Omental fat pad (tissue), 4 donors: ENCODE measurements around the gene GRB10. TPM values are rescaled to one million over a fixed set of nuclear protein-coding genes. Genes with fewer than 3 reads are reported as not detected.

Experiments
- ATAC-seq: fragments of 150-250 bp; one replicate; pipeline ENCODE4 v1.9.1; 2016; ENCODE audit warnings: mild to moderate bottlenecking, moderate library complexity; ENCODE audit not compliant: low FRiP score
- DNase-seq: peaks from one replicate; pipeline ENCODE4 v3.0.0-alpha.2; 2019; ENCODE audit warnings: low spot score
- total RNA-seq, 4 donors: library from RNA; depleted of rRNA; stranded (reverse); fragments of >200 nt; gene quantifications; one replicate each; pipeline ENCODE4 v1.1.0, GENCODE V29; 2016
- TF ChIP-seq, protein P1 (sequence below), 3 donors: fragments of 450-650 bp; IDR thresholded peaks; one replicate each; pipeline ENCODE4 v1.5.1; 2016 to 2017; ENCODE audit warnings: antibody characterized with exemption in 3 of 3, mild to moderate bottlenecking in 3 of 3, moderate library complexity in 2 of 3

Gene GRB10
- total RNA-seq, 4 donors from 2014 or later = 64.6 to 100 (median 75.3) TPM

DNA sequence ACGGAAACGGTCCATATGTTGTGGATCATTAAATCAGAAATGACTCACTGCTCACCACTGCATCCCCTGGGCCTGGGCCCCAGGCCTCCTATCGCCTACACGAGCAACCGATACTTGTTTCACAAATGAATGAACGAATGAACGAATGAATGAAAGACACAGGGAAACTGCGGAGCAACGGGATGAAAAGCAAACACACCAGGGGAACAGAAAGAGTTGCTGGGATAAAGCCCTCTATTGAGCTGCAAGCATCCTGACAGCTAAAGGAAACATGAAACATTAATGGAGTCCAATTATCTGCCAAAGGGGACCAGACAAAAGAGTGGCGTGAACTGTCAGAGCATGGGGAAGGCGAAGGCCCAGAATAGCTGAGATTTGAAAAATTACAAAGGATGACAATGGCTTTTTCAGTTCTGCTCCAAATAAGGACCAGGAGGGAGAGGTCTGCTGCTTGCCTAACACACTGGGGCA lies 92.1 kb downstream of the GRB10 start:
- DNase-seq = no peak
- no peak for ATAC-seq

DNA sequence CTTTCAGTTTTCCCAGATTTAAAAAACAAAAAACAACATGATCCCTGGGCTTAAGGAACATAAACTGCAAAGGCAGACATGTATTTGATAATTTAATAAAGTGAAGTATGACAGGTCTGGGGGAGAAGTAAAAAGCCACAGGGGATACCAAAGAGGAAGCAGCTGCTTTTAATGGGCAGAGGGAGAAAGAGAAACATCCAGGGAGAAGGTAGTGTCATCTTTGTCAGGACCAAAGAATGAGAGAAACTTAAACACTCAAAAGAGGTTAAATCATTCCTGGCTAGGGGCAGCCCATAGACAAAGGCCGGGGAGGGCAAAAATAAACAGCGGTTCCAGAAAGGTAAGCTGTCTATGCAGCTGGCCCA lies 94.5 kb downstream of the GRB10 start:
- DNase-seq (no peak), ATAC-seq (no peak)
- TF ChIP-seq, protein P1, sequence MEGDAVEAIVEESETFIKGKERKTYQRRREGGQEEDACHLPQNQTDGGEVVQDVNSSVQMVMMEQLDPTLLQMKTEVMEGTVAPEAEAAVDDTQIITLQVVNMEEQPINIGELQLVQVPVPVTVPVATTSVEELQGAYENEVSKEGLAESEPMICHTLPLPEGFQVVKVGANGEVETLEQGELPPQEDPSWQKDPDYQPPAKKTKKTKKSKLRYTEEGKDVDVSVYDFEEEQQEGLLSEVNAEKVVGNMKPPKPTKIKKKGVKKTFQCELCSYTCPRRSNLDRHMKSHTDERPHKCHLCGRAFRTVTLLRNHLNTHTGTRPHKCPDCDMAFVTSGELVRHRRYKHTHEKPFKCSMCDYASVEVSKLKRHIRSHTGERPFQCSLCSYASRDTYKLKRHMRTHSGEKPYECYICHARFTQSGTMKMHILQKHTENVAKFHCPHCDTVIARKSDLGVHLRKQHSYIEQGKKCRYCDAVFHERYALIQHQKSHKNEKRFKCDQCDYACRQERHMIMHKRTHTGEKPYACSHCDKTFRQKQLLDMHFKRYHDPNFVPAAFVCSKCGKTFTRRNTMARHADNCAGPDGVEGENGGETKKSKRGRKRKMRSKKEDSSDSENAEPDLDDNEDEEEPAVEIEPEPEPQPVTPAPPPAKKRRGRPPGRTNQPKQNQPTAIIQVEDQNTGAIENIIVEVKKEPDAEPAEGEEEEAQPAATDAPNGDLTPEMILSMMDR (IDR thresholded peaks at IDR 0.05) = no peak

More for the DNA sequence above, 92.1 kb downstream of the GRB10 start:
- TF ChIP-seq, protein P1 (IDR thresholded peaks at IDR 0.05) = no peak

DNA sequence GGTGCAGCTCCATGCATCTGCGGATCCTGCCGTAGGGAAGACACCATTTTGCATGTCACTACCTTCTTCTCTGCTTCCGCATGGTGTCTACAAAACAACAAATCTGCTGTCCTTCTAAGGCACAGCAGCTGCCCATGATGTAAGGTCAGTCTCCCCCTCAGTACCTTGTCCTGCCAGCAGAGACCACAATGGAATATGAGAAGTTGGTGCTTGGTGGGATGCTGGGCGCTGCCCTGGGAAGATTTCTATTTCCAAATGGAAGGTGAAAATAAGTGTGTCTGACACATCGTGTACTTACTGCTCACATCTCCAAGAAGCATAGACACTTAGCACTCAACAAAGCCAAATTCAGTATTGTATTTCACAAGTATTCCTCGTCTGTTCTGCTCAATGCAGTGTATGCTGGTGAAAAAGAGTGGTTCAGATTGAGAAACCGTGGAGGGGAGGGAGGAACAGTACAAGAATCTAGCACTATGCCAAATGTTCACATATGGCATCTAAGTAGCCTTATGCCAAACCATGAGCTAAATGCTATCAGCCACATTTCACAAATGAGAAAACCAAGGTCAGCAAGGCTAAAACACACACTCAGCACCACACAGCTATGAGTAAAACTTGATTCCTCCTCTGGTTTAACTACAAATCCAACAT lies 95.0 kb downstream of the GRB10 start:
- TF ChIP-seq, protein P1 (IDR thresholded peaks at IDR 0.05) = no peak
- DNase-seq (no peak), ATAC-seq (peak; percentile 81)

DNA sequence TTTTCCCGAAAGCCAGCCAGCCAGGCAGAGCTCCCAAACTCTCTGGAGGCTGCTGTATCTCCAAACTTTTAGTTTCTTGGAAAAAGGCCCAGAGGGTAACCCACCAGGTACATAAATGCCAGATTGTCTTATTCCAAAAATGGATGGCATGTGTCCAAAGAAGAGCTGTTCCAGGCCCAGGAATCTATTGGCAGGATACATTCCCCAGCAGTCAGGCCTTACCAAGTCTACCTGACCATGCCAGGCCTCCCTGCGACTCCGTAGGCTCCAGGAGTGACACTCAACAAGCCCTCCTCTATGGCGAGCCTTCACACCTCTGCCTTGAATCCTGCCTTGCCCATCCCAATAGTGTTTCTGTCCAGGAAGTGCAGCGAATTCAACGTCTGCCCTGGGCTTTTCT lies 95.6 kb downstream of the GRB10 start:
- DNase-seq (no peak), ATAC-seq (no peak)
- TF ChIP-seq, protein P1 (IDR thresholded peaks at IDR 0.05) = no peak

DNA sequence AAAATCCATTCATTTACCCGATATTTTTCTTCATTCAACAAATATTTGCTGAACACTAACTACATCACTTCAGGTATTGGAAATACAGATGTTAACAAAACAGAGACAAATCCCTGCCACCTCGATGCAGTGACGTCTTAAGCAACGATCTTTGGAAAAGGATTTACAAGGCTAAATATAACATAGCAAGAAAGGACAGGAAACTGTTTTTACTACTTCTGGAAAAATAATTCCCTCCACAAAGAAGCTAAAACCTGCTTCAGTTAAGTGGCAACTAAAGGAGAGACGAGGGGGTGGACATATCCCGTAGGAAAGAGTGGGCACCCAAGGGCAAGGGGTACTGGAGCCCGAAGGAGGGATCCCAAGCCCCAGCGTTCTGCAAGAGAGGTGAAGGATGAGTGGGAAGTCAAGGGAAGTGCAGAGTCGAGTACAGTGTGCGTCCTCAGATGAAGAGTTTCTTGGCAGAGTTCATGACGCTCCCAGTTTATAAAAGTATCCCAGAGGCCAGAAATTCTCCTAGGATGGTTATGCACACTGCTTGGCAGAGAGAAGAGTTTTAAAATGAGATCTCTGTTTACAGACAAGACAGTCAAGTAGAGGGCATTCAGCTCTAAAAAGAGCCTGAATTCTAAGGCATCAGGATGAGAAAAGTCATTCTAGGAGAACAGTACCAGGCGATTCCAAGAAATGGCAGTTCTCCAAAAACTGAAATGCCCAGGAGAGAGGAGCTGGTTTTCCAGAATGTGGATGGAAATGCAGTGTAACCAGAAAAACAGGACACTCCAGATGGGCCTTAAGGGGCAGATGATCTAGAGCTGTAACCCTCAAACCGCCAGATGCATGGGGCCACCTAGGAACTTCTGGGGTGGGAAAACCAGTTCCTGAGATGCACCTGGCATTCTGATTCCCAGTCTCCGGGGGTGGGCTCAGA lies 97.3 kb downstream of the GRB10 start:
- ATAC-seq (peak; percentile 7), DNase-seq (no peak)
- TF ChIP-seq, protein P1 (IDR thresholded peaks at IDR 0.05) = no peak

DNA sequence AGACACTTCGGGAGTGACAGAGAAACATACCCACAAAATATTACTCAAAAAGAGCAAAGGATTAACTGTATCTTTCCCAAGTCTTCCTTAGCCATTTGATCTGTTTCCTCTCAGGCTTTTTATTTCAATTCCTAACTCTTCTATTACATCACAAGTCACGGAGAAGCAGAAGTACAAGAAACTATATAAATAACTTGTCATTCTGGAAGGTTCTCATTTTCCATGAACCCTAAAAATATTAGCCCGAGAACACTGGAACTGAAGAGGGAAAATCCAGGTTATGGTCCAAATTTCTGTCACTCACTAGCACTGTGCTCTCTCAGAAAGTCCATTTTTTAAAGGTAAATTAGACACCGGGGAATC lies 98.0 kb downstream of the GRB10 start:
- ATAC-seq = no peak
- TF ChIP-seq, protein P1 (IDR thresholded peaks at IDR 0.05) = no peak
- DNase-seq = no peak
